GM21619 (cell line): ENCODE data around the gene CD99L2.

Source experiments
- ATAC-seq: cut with Tn5 transposase; IDR thresholded peaks from one replicate; pipeline ENCODE4 v1.9.1; 2021; ENCODE audit not compliant: unreplicated experiment

CD99L2 gene

GRCh38 chrX:150898343-150899190, at the start of gene CD99L2:
Gene CD99L2, minus strand, starts transcription at chrX:150898668. Its CDS starts 80 bp downstream, at chrX:150898588.
- peak; percentile 84 for ATAC-seq

- ATAC-seq = no peak
Observed at GRCh38 chrX:150944233-150944632, 45.8 kb upstream of the CD99L2 start.

GRCh38 chrX:150942942-150943594, 44.6 kb upstream of the CD99L2 start:
- no peak for ATAC-seq

GRCh38 chrX:150941580-150941979, 43.1 kb upstream of the CD99L2 start:
- no peak for ATAC-seq

GRCh38 chrX:150940844-150941495, 42.5 kb upstream of the CD99L2 start:
- ATAC-seq = no peak

- no peak for ATAC-seq
Observed at GRCh38 chrX:150936556-150936955, 38.1 kb upstream of the CD99L2 start.

- no peak for ATAC-seq
Observed at GRCh38 chrX:150935467-150935866, 37.0 kb upstream of the CD99L2 start.

- no peak for ATAC-seq
Observed at GRCh38 chrX:150934453-150934852, 36.0 kb upstream of the CD99L2 start.

GRCh38 chrX:150933945-150934350, 35.5 kb upstream of the CD99L2 start:
- no peak for ATAC-seq

GRCh38 chrX:150929058-150929457, 30.6 kb upstream of the CD99L2 start:
- ATAC-seq = no peak

- no peak for ATAC-seq
Observed at GRCh38 chrX:150926791-150927190, 28.3 kb upstream of the CD99L2 start.

GRCh38 chrX:150926304-150926703, 27.8 kb upstream of the CD99L2 start:
- no peak for ATAC-seq

- ATAC-seq = no peak
Observed at GRCh38 chrX:150919401-150919800, 20.9 kb upstream of the CD99L2 start.

GRCh38 chrX:150913511-150913910, 15.0 kb upstream of the CD99L2 start:
- ATAC-seq = no peak

- no peak for ATAC-seq
Observed at GRCh38 chrX:150907474-150907873, 9.0 kb upstream of the CD99L2 start.

- ATAC-seq = no peak
Observed at GRCh38 chrX:150906694-150907093, 8.2 kb upstream of the CD99L2 start.

GRCh38 chrX:150905293-150905692, 6.8 kb upstream of the CD99L2 start:
- ATAC-seq = no peak

GRCh38 chrX:150903110-150903508, 4.6 kb upstream of the CD99L2 start:
- no peak for ATAC-seq

GRCh38 chrX:150902434-150903109, 4.1 kb upstream of the CD99L2 start:
- ATAC-seq = no peak

- ATAC-seq = peak; percentile 47
Observed at GRCh38 chrX:150899191-150899757, 806 bp upstream of the CD99L2 start.
